ENCODE measurements around the gene PDGFA.

Gene PDGFA

GRCh38 chr7:521221-522070 lies 1.8 kb upstream of the PDGFA start:
- TF ChIP-seq CTCF (IDR thresholded peaks at IDR 0.05; ENCODE audit: control extremely low read depth, extremely low read depth, low read depth, missing control alignments): no peak
- DNase-seq (ENCODE audit: extremely low spot score): peak; percentile 75
- ChIA-PET POLR2A (no interaction called here), CTCF (no interaction called here)

- peak; percentile 23 for TF ChIP-seq CTCF (IDR thresholded peaks at IDR 0.05; ENCODE audit: control extremely low read depth, extremely low read depth, low read depth, missing control alignments)
- CTCF ChIA-PET: no interaction called here
- POLR2A ChIA-PET: no interaction called here
- DNase-seq (ENCODE audit: extremely low spot score): no peak
Observed at GRCh38 chr7:520503-521161, 986 bp upstream of the PDGFA start.

- ChIA-PET CTCF (no interaction called here), POLR2A (no interaction called here)
- no peak for DNase-seq (ENCODE audit: extremely low spot score)
- TF ChIP-seq CTCF (IDR thresholded peaks at IDR 0.05; ENCODE audit: control extremely low read depth, extremely low read depth, low read depth, missing control alignments): no peak
Observed at GRCh38 chr7:518630-519483, 789 bp downstream of the PDGFA start.

- no peak for DNase-seq (ENCODE audit: extremely low spot score)
- TF ChIP-seq CTCF (IDR thresholded peaks at IDR 0.05; ENCODE audit: control extremely low read depth, extremely low read depth, low read depth, missing control alignments): no peak
- ChIA-PET POLR2A (no interaction called here), CTCF (no interaction called here)
Observed at GRCh38 chr7:517774-518629, 1.6 kb downstream of the PDGFA start.

GRCh38 chr7:516606-517456 lies 2.8 kb downstream of the PDGFA start:
- no peak for TF ChIP-seq CTCF (IDR thresholded peaks at IDR 0.05; ENCODE audit: control extremely low read depth, extremely low read depth, low read depth, missing control alignments)
- ChIA-PET CTCF (no interaction called here), POLR2A (interaction anchor here (0.6 kb wide), 1 partner anchor 368 kb away, joined by 3 read pairs; no protein-coding TSS in a partner anchor)
- DNase-seq (ENCODE audit: extremely low spot score): no peak

All from GM10248 (cell line).